ENCODE data around the gene MACROH2A1.
A peak's percentile ranks its signal among the peaks of the same experiment; 100 is the strongest.

Gene MACROH2A1

GRCh38 chr5:135398855-135399793, at the start of gene MACROH2A1:
TSS of gene MACROH2A1 (minus strand) at chr5:135399231. CDS start at chr5:135389093, 10,138 bp downstream.
- DNase-seq: peak; percentile 43

DNA sequence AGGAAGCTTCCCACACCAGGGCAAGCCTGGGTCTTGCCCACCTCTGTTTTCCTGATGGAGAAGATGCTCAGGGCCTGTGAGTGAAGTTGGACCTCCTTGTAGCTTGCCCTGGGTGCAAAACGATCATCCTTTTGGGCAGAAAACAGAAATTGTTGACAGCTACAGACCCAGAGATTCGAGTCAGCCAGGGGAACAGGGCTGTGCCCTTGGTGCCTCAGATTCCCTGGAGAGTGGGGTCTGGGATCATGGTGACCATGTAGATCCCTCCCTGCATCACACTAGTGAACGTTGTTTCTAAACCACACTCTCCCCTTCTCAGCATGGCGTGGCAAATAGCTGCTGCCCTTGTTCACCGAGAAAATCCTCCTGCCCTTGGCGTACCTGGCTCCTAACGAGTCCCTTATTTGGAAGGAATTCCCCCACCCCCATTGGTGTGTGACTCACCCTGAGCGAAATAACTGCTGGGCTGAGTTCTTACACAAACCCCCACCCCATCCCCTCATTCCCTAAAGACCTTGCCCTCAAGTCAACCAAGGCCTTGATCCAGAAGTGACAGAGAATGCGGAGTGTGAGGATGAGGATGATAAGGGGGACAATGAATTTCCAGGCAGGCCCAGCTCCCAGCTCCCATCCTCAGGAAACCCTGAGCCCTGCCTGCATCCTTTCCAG, 49.2 kb upstream of the MACROH2A1 start:
- no peak for DNase-seq

- no peak for DNase-seq
Observed at GRCh38 chr5:135447298-135447929, 48.4 kb upstream of the MACROH2A1 start, which contains the start of gene DCANP1. TSS of gene DCANP1 (minus strand) at chr5:135447348. CDS start at chr5:135447108, 240 bp downstream.

- DNase-seq: no peak
Observed at GRCh38 chr5:135446615-135447014, 47.6 kb upstream of the MACROH2A1 start.

DNA sequence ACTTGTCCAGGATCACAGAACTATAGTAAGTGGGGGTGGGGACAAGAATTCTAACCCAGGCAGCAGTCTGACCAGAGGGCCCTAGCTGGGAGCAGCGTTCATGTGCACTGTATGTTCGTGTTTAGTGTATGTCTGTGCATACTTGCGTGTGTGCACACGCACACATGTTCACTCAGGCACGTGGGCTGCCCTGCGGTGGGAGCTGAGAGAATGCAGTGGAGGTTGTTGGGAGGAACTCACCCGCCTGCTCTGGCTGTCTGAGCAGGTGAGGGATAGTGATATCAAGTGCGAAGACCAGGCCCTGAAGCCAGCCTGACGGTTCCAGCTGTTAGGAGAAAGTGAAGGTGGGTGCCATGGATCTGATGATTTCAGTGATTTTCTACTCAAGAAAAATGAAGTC, 47.2 kb upstream of the MACROH2A1 start:
- DNase-seq: no peak

GRCh38 chr5:135445306-135445985, 46.4 kb upstream of the MACROH2A1 start:
- DNase-seq: no peak

GRCh38 chr5:135444881-135445280, 45.9 kb upstream of the MACROH2A1 start:
- DNase-seq: no peak

- no peak for DNase-seq
Observed at GRCh38 chr5:135444360-135444759, 45.3 kb upstream of the MACROH2A1 start.

DNA sequence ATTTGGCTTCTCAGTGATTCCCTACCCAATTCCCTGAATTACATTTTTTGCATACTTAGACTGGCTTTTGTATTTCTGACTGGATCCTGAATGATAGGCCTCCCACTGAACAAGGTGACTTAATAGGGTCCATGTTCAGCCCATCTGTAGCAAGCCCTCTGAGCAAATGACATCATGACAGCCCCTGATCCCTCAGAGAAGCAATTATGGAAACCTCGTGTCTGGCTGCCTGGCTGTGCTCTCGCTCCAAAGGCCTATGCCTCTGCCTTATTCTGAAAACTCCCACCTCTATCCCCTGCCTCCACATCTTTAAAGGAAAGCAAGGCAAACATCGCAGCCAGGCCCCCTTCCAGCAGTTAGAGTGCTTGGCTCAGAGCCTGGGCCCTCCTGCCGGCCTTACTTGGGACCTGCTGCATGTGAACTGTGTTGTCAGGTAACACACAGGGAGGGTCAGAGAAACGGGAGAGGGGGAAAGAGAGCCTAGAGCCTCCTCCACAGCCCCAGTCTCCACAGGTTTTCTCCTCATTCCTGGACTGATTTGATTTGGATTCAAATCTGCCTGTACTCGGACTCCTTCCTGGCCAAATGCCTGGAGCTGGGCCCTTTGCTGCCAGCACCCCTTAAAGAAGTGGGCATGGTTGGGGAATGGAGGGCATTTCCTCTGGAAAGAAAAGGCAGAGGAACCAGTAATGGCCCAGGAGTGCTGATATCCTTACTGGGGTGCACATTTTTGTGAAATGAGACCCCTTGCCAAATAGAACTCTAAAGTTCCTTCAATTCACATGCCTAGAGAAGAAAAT, 44.3 kb upstream of the MACROH2A1 start:
- DNase-seq: no peak

DNA sequence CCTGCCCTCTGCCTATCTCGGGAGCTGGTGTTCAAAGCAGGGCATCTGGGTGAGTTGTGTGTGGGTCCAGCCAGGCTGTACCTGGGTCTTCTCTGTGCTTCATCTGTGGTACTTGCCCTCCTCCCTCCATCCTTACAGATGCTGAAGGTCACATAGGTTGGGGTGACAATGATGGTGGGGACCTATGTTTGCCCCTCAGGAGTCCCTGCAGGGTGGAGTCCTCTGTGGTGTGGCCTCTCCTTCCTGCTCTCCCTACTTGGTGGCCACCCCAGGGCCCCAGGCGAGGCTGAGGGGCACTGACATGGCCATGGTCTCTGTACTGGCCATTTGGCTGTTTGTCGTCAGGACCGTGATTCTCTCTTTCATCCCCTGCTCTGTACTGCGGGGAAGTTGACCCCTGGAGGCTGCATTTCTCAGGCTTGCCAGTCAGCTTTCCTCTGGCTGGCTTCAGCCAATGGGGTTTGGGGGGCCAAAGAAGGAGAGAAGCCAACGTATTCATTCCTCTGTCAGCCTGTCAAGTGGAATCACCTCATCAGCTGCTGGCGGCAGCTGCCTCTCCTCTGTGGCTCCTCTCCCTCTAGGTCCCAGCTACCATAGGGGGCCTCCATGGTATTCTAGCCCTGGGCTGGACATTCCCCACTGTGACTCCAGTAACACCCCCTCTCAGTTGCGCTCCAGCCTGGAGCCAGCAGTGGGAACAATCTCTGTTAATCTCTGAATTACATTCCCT, 43.6 kb upstream of the MACROH2A1 start:
- no peak for DNase-seq

GRCh38 chr5:135441919-135442318, 42.9 kb upstream of the MACROH2A1 start:
- DNase-seq: no peak

DNA sequence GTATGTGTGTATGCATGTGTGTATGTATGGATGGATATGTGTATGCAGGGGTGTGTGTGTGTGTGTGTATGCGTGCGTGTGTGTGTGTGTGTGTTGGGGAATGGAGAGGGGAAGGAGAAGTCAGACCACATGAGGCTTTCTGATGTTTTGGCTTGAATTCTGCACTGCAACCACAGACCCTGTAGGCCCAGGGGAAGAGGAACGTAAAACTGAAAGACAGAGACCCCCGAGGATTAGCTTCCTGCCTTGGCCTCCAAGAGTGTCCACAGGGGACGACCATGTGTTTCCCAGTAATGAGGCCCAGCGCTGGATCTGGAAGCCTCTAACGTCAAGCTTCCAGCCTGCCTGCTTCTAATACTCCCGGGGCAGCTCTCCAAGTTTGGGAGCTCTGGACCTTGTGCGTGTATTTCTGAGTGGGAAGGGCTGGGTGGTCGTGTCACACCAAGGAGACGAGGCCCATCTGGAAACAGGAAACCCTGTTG, 42.4 kb upstream of the MACROH2A1 start:
- no peak for DNase-seq

DNA sequence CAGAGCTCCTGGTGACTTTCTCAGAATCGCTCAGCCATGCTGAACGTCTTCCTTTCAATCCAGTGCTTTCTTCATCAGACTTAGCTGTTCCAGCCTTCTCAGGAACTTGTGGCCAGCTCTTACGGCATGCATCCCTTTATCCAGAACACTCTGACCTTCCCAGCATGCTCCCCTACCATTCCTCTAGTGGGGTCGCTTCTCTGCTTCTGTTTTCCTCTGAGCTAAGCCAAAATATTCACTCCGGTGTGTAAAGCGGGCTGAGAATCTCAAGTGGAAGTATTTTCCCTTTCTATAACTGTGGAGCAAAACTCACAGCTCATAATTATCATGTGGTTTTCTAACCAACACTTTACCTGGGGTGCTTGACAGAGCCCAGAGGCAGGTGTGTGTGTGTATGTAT, 41.9 kb upstream of the MACROH2A1 start:
- no peak for DNase-seq

DNA sequence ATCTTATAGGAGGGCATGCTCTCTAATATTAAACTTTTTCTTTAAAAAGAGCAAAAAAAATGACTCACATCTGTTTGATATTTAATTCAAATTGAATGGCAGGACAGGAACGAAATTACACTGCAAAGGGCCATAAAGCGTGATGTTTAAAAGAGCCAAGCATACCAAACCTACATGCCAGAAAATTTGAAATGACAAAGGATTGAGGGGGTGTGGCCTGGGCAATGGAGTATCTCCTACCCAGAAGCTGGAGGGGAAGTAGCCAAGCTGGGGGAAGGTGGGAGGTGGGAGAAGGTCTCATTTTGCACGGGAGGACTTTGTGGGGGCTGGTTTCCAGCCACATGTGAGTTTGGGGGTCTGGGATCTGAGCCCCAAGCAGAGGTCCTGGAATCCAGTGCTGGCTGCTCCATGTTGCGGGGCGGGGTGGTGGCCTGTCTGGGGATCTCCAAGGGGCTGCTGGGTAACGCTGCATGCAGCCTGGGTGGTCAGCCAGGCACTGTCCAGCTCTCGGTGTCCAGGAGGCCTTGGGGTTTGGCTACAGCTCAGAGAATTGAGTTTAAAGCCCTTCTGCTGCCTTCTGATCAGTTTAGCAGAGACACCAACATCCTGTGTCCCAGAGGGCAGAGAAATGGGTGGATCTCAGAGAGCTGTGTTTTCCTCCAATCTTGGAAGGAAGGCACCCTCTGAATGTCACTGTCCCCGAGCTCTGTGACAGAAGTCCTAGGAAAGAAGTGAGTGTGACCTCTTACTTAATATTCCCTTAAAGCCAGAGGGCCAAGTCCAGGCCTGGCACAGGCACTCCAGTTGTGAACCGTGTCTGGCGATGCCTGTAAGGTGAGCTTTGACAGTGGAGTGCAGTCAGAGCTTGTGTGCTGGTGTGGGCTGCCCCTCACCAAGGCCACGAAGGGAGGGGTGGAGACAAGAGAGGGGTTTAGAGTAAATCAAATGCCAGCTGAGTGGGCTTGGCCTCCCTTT, 40.5 kb upstream of the MACROH2A1 start:
- DNase-seq: no peak

DNA sequence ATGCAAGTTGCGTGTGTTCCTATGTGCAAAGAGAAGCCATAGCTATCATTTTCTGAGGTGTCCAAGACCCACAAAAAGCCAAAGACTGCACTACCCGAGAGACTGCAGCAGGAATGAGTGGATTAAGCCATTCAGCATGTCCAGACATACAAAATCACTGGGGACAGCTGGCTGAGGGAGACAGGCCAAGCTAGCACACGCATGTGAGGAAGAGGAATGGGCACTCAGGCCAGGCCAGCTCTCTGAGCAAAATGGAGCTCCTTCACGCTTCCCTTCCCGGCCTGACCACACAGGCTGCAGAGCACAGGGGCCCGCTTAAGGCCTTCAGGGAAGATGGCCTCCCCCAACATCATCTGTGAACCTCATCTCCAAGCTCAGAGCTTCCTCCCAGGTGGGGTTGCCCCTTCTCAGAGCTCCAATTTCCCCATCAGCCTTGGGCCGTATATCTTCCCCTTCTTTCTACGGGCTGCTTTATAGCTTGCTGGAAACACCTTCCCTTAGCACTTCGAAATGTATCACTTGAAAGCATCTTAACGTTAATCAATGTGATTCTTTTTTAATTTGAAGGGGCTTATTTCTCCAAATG, 39.7 kb upstream of the MACROH2A1 start:
- DNase-seq: no peak

DNA sequence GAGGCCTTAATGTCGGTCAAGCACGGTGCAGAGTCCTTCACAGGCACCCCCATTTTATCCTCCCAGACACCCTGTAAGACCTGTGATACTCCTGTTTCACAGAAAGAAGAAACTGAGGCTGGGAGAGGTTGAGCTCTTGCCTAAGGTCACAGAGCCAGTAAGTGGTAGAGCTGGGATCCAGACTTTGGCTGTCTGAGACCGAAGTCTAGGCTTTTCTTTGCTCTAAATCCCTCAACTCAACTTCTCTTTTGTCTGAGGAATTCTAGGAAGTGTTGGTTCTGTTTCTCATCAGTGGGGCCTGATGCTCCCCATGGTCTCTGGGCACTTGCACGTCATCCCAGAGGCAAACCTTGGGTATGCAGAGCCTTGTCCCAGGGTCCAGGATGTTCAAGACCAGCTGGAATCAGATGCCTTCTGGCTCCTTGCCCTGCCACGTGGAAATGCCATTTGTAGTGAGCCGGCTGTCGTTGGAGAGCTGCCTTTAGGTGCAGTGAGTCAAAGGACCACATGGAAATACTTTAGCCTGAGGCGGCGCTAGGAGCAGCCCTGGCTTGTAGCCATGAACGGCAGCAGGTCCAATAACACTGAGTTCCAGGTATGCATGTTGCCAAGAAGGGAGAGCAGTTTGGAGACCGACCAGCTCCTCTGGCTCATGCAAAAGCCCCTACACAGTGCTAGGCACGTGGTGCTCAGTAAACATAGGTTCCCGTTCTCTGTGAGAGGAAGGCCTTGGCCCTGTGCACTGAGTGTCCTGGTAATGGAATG, 38.9 kb upstream of the MACROH2A1 start:
- no peak for DNase-seq

GRCh38 chr5:135437422-135437795, 38.4 kb upstream of the MACROH2A1 start:
- no peak for DNase-seq

DNA sequence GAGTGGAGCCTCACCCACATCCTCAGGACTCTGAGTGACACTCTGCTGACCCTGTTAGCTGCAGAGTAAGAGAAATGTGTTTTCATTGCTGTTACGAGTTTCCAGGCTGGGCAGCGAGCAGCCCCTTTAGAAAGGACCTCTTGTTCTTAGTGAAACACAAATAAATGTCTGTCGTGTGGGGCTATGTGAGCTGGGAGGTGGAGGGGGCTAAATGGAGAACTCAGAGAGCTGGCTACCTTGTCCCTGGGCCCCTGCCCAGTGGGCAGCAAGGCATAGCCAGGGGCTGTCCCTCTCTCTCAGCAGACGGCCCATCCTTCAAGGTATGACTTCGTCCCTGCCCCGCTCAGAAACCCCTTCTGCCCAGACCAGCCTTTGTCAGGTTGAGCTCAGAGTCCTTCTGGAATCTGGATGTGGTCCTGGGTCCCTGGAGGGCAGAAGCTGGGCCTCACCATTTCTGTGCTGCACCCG, 38.0 kb upstream of the MACROH2A1 start:
- no peak for DNase-seq

Measured in NCI-H1048 (cell line).